ENCODE measurements around the gene NACC2.

DNA sequence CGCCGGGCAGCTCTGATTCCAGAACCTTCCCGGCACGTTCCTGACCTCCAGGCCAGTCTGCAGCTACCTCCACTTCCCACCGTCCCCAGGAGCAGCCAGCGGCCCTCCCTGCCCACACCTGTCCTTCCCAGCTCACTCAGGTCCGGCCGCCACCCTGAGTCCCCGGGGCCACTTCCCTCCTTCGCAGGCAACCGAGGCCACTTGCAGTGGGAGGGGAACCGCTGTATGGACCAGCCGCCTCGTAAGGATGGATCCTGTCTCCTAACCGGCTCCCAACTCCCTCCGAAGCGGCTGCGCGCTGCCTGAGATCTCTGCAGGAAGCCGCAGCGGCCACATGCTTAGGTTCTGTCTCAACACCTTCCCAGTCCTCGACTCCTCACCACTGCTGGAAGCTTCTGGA lies 16.1 kb upstream of the NACC2 start:
- TF ChIP-seq RARB (CRISPR knock-in tag; IDR thresholded peaks at IDR 0.05) (no peak), ZNF70 (CRISPR knock-in tag; IDR thresholded peaks at IDR 0.05) (no peak), ZC3H10 (CRISPR knock-in tag; IDR thresholded peaks at IDR 0.05) (no peak), CSRNP3 (CRISPR knock-in tag; IDR thresholded peaks at IDR 0.05) (no peak), TOX (CRISPR knock-in tag; IDR thresholded peaks at IDR 0.05; ENCODE audit: borderline replicate concordance) (no peak), ZNF565 (CRISPR knock-in tag; conservative IDR thresholded peaks at IDR 0.05; ENCODE audit: low read depth) (no peak), SNAI2 (CRISPR knock-in tag; IDR thresholded peaks at IDR 0.05) (no peak), GLIS3 (CRISPR knock-in tag; IDR thresholded peaks at IDR 0.05) (no peak), PPARA (CRISPR knock-in tag; IDR thresholded peaks at IDR 0.05; ENCODE audit: borderline replicate concordance) (no peak)
- TF ChIP-seq, protein P1, sequence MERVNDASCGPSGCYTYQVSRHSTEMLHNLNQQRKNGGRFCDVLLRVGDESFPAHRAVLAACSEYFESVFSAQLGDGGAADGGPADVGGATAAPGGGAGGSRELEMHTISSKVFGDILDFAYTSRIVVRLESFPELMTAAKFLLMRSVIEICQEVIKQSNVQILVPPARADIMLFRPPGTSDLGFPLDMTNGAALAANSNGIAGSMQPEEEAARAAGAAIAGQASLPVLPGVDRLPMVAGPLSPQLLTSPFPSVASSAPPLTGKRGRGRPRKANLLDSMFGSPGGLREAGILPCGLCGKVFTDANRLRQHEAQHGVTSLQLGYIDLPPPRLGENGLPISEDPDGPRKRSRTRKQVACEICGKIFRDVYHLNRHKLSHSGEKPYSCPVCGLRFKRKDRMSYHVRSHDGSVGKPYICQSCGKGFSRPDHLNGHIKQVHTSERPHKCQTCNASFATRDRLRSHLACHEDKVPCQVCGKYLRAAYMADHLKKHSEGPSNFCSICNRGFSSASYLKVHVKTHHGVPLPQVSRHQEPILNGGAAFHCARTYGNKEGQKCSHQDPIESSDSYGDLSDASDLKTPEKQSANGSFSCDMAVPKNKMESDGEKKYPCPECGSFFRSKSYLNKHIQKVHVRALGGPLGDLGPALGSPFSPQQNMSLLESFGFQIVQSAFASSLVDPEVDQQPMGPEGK (CRISPR knock-in tag; IDR thresholded peaks at IDR 0.05; ENCODE audit: borderline replicate concordance), result no peak
